ENCODE results near the gene GNPTG. TPM values are rescaled to one million over a fixed set of nuclear protein-coding genes. Genes with fewer than 3 reads are reported as not detected.

GNPTG gene
- total RNA-seq, 2 donors from 2014 or later, result 31.8 to 46.7 TPM

GRCh38 chr16:1356061-1356900 lies 4.5 kb downstream of the GNPTG start:
- TF ChIP-seq CTCF (IDR thresholded peaks at IDR 0.05), result no peak
- H3K27me3 ChIP-seq, result no peaks in the 10 kb centered on the region
- DNase-seq (ENCODE audit: low spot score), result no peak
- peaks cover 0 to 19% of the 10 kb centered on the region in 2 donors for H3K4me1 ChIP-seq
- peaks cover 10% of the 10 kb centered on the region for H3K36me3 ChIP-seq
- H3K27ac ChIP-seq, result no peak overlapping the region
- H3K4me3 ChIP-seq, result no peak overlapping the region
- H3K9me3 ChIP-seq, result no peaks in the 10 kb centered on the region

GRCh38 chr16:1357906-1358566 lies 6.3 kb downstream of the GNPTG start:
- Histone ChIP-seq H3K9me3 (no peaks in the 10 kb centered on the region), H3K27me3 (no peaks in the 10 kb centered on the region), H3K36me3 (peaks cover 20% of the 10 kb centered on the region), H3K4me1 (peaks cover 0 to 7% of the 10 kb centered on the region in 2 donors), H3K27ac (no peak overlapping the region), H3K4me3 (no peak overlapping the region)
- no peak for DNase-seq (ENCODE audit: low spot score)
- no peak for TF ChIP-seq CTCF (IDR thresholded peaks at IDR 0.05)

- H3K36me3 ChIP-seq, result peaks cover 50% of the 10 kb centered on the region
These were observed 10.1 kb downstream of the GNPTG start for GRCh38 chr16:1361685-1362360.

GRCh38 chr16:1362807-1363206 lies 11.1 kb downstream of the GNPTG start:
- no peaks in the 10 kb centered on the region for H3K9me3 ChIP-seq
- H3K27ac ChIP-seq, result no peak overlapping the region
- H3K4me1 ChIP-seq, result no peaks in the 10 kb centered on the region
- H3K4me3 ChIP-seq, result no peak overlapping the region
- peaks cover 54% of the 10 kb centered on the region for H3K36me3 ChIP-seq
- no peak for TF ChIP-seq CTCF (IDR thresholded peaks at IDR 0.05)
- DNase-seq (ENCODE audit: low spot score), result no peak
- H3K27me3 ChIP-seq, result no peaks in the 10 kb centered on the region

More at GRCh38 chr16:1361685-1362360, 10.1 kb downstream of the GNPTG start:
- H3K27ac ChIP-seq, result no peak overlapping the region
- H3K9me3 ChIP-seq, result no peaks in the 10 kb centered on the region
- no peak for TF ChIP-seq CTCF (IDR thresholded peaks at IDR 0.05)
- no peak for DNase-seq (ENCODE audit: low spot score)
- no peaks in the 10 kb centered on the region for H3K4me1 ChIP-seq
- H3K4me3 ChIP-seq, result no peak overlapping the region
- H3K27me3 ChIP-seq, result no peaks in the 10 kb centered on the region

GRCh38 chr16:1363501-1364041 lies 11.8 kb downstream of the GNPTG start:
- Histone ChIP-seq H3K9me3 (no peaks in the 10 kb centered on the region), H3K27me3 (no peaks in the 10 kb centered on the region), H3K27ac (no peak overlapping the region), H3K4me3 (no peak overlapping the region), H3K36me3 (peaks cover 54% of the 10 kb centered on the region), H3K4me1 (no peaks in the 10 kb centered on the region)
- no peak for DNase-seq (ENCODE audit: low spot score)
- peak; percentile 34 to 80 for TF ChIP-seq CTCF (IDR thresholded peaks at IDR 0.05)

All from right atrium auricular region (tissue), 2 donors.